Mucosa of descending colon (tissue), 3 donors: Measurements from ENCODE around the gene EFCC1. TPM values are rescaled to one million over a fixed set of nuclear protein-coding genes. Genes with fewer than 3 reads are reported as not detected.

Experiments
- ATAC-seq: fragments of 200-7000 bp; cut with Tn5 transposase; one replicate; pipeline ENCODE4 v1.9.1; 2020; ENCODE audit warnings: mild to moderate bottlenecking, moderate library complexity
- DNase-seq, 3 donors: peaks; one replicate each; pipeline ENCODE4 v3.0.0-alpha.2; 2020
- H3K36me3 ChIP-seq: fragments of 200-600 bp; one replicate; pipeline ENCODE4 v1.8.0; 2021; ENCODE audit warnings: low read depth, mild to moderate bottlenecking
- H3K4me1 ChIP-seq: fragments of 200-600 bp; one replicate; pipeline ENCODE4 v1.8.0; 2021; ENCODE audit warnings: low read depth, mild to moderate bottlenecking
- H3K4me3 ChIP-seq: fragments of 200-600 bp; one replicate; pipeline ENCODE4 v1.8.0; 2021; ENCODE audit warnings: mild to moderate bottlenecking
- H3K9me3 ChIP-seq: fragments of 200-600 bp; one replicate; pipeline ENCODE4 v1.8.0; 2021; ENCODE audit warnings: mild to moderate bottlenecking
- intact Hi-C, 2 donors: fragments of 100-400 bp; cut with DNase I in 1 of 2; cut with micrococcal nuclease in 1 of 2; formaldehyde crosslinking; loops; one replicate each; pipeline versions ENCODE4 v1.11.0 to v1.11.1; 2022; cut with DNase I, micrococcal nuclease
- total RNA-seq, 3 donors: library from RNA; stranded (reverse); fragmentation: NEBNext Ultra II Directional in 2 of 3; extraction: Animal tissue kit (Norgen Biotek cat#: 25700) in 2 of 3; gene quantifications; one replicate each; pipeline versions ENCODE4 v1.2.1 to v1.2.4, GENCODE V29; 2021 to 2023
- TF ChIP-seq, protein P1 (sequence below): fragments of 200-600 bp; IDR thresholded peaks from one replicate; pipeline ENCODE4 v1.8.0; 2022; ENCODE audit warnings: antibody characterized with exemption, mild to moderate bottlenecking
- donor health status: DM: no; HTN: no; CAD: no; lungs with moderate emphysema.
- donor health status: DM: no; HTN: no; CAD: no.
- donor health status: DM: no; HTN: yes; CAD: no.

Gene EFCC1
- total RNA-seq, 3 donors from 2014 or later, result 1.8 to 12.0 (median 3.6) TPM

DNA sequence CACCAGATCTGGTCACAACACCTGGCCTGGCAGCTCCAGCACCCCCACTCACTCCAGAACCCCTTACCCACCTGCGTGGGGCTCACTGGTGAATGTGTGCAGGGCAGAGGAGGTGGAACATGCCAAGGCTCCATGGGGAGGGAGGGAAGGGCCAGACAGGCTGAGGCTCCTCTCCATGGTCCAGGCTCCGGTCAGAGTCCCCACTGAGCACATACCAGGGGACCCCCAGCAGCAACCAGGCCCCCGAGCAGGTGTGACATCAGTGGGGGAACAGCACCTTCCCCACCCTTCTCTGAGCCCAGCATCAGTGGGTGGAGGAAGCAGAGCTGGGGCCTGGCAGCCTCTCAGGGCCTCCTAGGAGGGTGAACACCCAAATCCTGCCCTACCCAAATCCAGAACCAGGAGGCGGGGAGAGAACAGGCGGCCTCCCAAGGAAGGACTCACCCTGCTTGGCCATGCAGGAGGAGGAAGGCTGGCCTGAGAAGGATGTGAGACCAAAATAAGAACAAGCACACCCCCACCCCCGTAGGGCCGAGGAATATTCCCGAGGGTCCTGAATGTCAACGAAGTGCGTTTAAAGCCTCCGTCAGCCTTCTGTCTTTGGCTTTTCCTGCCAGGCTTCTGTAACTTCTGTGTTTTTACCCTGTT, 58.3 kb downstream of the EFCC1 start:
- H3K36me3 ChIP-seq, result no peaks in the 10 kb centered on the region
- ATAC-seq (no peak), DNase-seq (peak in 1 of 3 donors; percentile 41)
- TF ChIP-seq, protein P1, sequence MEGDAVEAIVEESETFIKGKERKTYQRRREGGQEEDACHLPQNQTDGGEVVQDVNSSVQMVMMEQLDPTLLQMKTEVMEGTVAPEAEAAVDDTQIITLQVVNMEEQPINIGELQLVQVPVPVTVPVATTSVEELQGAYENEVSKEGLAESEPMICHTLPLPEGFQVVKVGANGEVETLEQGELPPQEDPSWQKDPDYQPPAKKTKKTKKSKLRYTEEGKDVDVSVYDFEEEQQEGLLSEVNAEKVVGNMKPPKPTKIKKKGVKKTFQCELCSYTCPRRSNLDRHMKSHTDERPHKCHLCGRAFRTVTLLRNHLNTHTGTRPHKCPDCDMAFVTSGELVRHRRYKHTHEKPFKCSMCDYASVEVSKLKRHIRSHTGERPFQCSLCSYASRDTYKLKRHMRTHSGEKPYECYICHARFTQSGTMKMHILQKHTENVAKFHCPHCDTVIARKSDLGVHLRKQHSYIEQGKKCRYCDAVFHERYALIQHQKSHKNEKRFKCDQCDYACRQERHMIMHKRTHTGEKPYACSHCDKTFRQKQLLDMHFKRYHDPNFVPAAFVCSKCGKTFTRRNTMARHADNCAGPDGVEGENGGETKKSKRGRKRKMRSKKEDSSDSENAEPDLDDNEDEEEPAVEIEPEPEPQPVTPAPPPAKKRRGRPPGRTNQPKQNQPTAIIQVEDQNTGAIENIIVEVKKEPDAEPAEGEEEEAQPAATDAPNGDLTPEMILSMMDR, result no peak
- intact Hi-C loops, result loop anchor here in 1 of 2 donors (10.0 kb wide), 1 partner anchor 185 kb away; the partner anchor contains the start of gene COPG1
- no peak overlapping the region for H3K4me3 ChIP-seq
- peaks cover 43% of the 10 kb centered on the region for H3K4me1 ChIP-seq
- H3K9me3 ChIP-seq, result no peaks in the 10 kb centered on the region

DNA sequence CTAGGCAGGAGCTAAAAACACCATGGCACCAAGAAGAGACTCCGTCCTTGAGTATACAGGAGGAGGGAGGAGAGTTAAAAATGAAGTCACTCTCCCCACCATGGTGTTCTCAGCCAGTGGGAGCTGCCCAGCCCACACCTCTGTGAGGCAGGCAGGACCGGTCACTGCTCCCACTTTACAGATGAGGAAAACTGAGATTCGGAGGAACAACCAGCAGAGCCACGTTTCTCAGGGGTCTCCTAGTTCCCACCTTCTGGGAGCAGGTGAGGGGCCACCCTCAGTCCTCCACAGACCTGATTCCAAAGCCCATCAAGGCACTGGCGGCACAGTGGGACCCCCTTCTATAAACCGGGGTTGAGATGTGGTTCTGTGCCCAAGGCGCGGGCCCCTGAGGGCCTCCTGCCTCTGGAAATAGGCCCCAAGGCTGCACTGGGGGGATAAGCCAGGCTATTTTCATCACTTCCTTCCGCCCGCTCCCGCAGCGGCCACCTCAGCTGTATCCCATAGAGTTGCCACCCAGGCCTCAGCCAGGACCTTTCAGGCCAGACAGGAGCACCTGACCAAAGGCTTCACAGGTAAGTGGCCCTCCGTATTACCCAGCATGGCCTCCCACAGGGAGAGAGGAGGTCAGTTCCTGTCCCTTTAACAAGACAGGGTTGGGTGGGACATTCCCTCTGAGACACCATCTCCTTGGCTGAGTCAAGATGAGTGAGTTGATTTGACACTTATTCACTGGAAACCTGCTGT, 59.3 kb downstream of the EFCC1 start, which contains the start of gene GP9:
TSS of gene GP9 (plus strand) at position 504 of the 747 bp plus-strand sequence. CDS start 961 bp downstream, outside the sequence.
- no peak for ATAC-seq
- peaks cover 44% of the 10 kb centered on the region for H3K4me1 ChIP-seq
- intact Hi-C loops, result no loop called here
- no peaks in the 10 kb centered on the region for H3K9me3 ChIP-seq
- no peaks in the 10 kb centered on the region for H3K36me3 ChIP-seq
- DNase-seq, result peak in 1 of 3 donors; percentile 34
- no peak within 1 kb of the TSS for H3K4me3 ChIP-seq
- TF ChIP-seq, protein P1, result no peak

DNA sequence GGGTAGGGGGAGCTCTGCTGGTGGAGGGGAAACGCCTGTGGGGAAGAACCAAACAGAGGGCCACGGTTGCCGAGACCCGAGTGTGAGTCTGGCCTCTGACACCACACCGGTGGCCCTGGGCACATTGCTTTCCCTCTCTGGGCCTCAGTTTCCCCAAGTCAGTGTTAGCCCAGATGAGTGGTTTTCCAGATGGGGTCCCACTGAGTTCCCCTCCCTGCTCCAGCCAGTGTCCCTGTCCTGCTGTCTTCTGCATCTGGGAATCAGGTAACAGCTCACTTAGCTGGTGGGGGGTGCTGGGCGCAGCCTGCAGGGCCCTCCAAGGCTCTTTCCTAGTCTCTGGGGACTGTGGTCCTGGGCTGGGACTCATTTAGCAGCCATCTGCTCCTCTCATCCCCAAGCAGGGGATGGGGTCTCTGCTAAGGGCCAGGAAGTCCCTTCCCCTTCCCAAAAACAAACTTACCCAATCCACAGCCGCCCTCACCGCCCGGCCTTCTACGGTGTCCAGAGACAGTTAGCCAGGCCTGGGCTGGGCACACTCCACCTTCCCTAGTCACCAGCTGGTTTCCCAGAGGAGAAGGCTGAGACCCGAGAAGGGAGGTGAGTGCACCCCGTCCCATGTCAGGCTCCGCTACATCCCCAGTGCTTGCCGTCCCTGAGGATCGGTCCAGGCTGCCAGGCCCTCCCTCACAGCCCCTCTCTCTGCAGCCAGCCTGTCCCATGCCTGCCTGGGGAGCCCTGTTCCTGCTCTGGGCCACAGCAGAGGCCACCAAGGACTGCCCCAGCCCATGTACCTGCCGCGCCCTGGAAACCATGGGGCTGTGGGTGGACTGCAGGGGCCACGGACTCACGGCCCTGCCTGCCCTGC, 60.2 kb downstream of the EFCC1 start:
- peak in 2 of 3 donors; percentile 27 to 28 for DNase-seq
- Histone ChIP-seq H3K36me3 (no peaks in the 10 kb centered on the region), H3K4me1 (peaks cover 37% of the 10 kb centered on the region), H3K4me3 (no peak overlapping the region), H3K9me3 (no peaks in the 10 kb centered on the region)
- no peak for ATAC-seq
- TF ChIP-seq, protein P1, result no peak
- intact Hi-C loops, result no loop called here

DNA sequence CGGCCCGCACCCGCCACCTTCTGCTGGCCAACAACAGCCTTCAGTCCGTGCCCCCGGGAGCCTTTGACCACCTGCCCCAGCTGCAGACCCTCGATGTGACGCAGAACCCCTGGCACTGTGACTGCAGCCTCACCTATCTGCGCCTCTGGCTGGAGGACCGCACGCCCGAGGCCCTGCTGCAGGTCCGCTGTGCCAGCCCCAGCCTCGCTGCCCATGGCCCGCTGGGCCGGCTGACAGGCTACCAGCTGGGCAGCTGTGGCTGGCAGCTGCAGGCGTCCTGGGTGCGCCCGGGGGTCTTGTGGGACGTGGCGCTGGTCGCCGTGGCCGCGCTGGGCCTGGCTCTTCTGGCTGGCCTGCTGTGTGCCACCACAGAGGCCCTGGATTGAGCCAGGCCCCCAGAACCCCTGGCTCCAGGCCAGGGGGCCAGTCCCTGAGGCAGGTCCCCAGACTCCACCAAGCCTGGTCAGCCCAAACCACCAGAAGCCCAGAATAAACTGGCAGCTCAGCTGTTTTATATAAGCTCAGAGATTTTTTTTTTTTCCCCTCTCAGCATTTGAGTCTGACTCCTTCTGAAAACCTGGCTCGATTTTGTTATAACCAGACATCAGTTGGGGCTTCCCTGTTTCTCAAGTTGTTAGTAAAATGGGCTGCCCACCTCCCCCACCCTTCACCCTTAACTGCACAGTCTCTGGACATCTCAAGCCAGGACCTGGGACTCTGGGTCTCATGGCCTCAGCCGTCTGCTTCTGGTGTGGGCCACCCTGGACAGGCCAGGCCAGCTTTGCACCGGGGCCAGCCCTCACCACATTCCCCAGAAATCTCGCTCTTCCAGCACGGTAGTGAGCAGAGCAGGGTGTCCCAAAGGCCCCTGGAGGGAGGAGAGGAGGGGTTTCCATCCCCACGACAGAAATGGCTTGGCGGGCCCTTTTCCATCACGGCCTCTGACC, 61.1 kb downstream of the EFCC1 start:
- ATAC-seq (no peak), DNase-seq (peak in 1 of 3 donors; percentile 52)
- TF ChIP-seq, protein P1, result no peak
- H3K36me3 ChIP-seq, result no peaks in the 10 kb centered on the region
- no peaks in the 10 kb centered on the region for H3K9me3 ChIP-seq
- H3K4me1 ChIP-seq, result peaks cover 36% of the 10 kb centered on the region
- H3K4me3 ChIP-seq, result no peak overlapping the region
- intact Hi-C loops, result no loop called here
